Stimulated activated CD8-positive, alpha-beta memory T cell treated with anti-CD3 and anti-CD28 coated beads, Interleukin-4, amount 100 ng/mL, for 48 hours (primary cell): ENCODE data around the gene PARK7.
"Not testable (repeated sequence)": the region's sequence is repeated elsewhere in the genome, so short reads cannot be mapped to it uniquely, and the experiment has no call there.

Experiments used
- DNase-seq: peaks from one replicate; pipeline ENCODE4 v3.0.0-alpha.2; 2020

The PARK7 gene

GRCh38 chr1:7948960-7949359, 12.6 kb upstream of the PARK7 start:
- DNase-seq = no peak

GRCh38 chr1:7952791-7953190, 8.7 kb upstream of the PARK7 start:
- not testable (repeated sequence) for DNase-seq

- DNase-seq = peak; percentile 95
Observed at GRCh38 chr1:7953850-7954609, 7.5 kb upstream of the PARK7 start.

- no peak for DNase-seq
Observed at GRCh38 chr1:7954683-7955082, 6.8 kb upstream of the PARK7 start.

- DNase-seq = no peak
Observed at GRCh38 chr1:7956218-7957032, 5.1 kb upstream of the PARK7 start.

GRCh38 chr1:7960165-7960564, 1.3 kb upstream of the PARK7 start:
- no peak for DNase-seq

GRCh38 chr1:7960867-7961215, 670 bp upstream of the PARK7 start:
- no peak for DNase-seq

- DNase-seq = no peak
Observed at GRCh38 chr1:7962014-7962335, 464 bp downstream of the PARK7 start.

GRCh38 chr1:7962636-7963377, 1.3 kb downstream of the PARK7 start:
- no peak for DNase-seq

GRCh38 chr1:7963378-7963730, 1.8 kb downstream of the PARK7 start:
- not testable (repeated sequence) for DNase-seq

GRCh38 chr1:7963841-7964240, 2.3 kb downstream of the PARK7 start:
- not testable (repeated sequence) for DNase-seq

GRCh38 chr1:7964476-7964875, 3.0 kb downstream of the PARK7 start:
- no peak for DNase-seq

- no peak for DNase-seq
Observed at GRCh38 chr1:7967196-7967595, 5.7 kb downstream of the PARK7 start.

GRCh38 chr1:7967651-7968050, 6.1 kb downstream of the PARK7 start:
- no peak for DNase-seq

- no peak for DNase-seq
Observed at GRCh38 chr1:7970246-7970645, 8.7 kb downstream of the PARK7 start.

GRCh38 chr1:7971024-7971423, 9.5 kb downstream of the PARK7 start:
- no peak for DNase-seq

GRCh38 chr1:7972285-7972684, 10.8 kb downstream of the PARK7 start:
- no peak for DNase-seq

- no peak for DNase-seq
Observed at GRCh38 chr1:7973086-7973485, 11.6 kb downstream of the PARK7 start.

- DNase-seq = peak; percentile 65
Observed at GRCh38 chr1:7975212-7975865, 13.8 kb downstream of the PARK7 start.

- DNase-seq = no peak
Observed at GRCh38 chr1:7980984-7981383, 19.5 kb downstream of the PARK7 start.

GRCh38 chr1:7983086-7983778, 21.7 kb downstream of the PARK7 start:
- DNase-seq = no peak

GRCh38 chr1:7984811-7985210, 23.3 kb downstream of the PARK7 start:
- DNase-seq = no peak
